NCI-H446 treated with DMSO at 0.1 percent for 48 hours (cell line): Measurements from ENCODE around the gene ERCC6.
A peak's percentile ranks its signal among the peaks of the same experiment; 100 is the strongest.

ENCODE experiments used
- DNase-seq: peaks from one replicate; lab custom pipeline; 2025; lab: John Stamatoyannopoulos, UW

The ERCC6 gene

GRCh38 chr10:49512121-49512809, 26.7 kb downstream of the ERCC6 start:
- no peak for DNase-seq

DNA sequence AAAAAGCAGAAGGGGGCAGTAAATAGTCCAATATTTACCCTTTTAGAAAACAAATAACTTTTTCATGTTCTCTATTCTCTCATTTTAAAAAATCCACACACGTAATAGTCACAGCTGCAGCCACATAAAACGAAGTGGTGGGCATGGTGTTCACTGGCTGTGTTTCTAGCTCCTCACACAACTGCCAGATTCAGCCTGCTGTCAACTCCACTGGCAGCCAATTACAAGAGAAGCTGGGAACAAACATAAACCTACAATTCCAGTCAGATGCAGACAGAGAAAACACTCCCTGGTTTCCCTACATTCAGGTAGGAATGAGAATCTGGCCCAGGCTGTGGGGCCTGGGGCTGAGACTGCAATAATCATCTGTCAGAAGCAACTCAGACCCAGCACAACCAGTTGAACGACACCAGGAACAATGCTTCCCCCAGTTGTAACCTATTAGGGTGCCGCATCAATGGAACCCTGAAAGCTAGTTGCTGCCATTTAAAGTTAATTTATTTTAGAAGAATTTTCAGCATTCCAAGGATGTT, 29.1 kb downstream of the ERCC6 start:
- DNase-seq = no peak

DNA sequence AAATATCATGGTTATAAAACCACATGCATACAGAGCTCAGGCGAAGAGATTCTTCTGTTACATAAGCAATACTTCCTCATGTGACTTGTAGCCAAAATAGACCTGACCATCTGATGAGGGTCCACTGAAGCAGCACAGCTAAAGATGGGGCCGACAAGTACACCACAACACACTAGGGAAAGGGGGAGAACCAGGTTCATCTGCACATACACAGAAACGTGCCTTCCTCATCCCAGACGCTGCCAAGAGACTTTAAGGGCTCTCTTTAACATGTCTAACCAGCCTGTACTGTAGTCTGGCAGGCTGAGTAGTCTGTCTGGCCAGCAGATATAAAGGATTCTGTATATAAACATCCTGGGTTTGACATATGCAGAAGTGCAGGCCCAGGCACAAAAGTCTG, 30.3 kb downstream of the ERCC6 start:
- DNase-seq = no peak

DNA sequence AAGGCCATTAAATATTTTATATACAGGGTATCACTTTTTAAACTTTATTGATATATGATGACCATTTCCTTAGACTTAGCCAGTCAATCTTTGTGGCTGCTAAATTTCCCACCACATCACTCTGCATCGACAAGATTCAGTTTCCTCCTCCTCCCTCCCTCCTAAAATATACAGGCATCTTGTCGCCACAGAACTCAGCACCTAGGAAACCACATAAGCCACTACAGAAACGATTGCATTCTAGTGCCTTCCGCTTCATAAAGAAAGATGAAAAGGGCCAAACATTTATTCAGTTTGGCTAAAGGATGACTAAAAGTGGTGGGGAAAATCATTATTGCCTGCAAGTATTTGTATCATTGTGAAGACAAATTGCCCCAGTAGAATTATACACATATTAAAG, 30.7 kb downstream of the ERCC6 start:
- no peak for DNase-seq

GRCh38 chr10:49505589-49505988, 33.3 kb downstream of the ERCC6 start:
- no peak for DNase-seq

- no peak for DNase-seq
Observed at GRCh38 chr10:49505076-49505475, 33.8 kb downstream of the ERCC6 start.

DNA sequence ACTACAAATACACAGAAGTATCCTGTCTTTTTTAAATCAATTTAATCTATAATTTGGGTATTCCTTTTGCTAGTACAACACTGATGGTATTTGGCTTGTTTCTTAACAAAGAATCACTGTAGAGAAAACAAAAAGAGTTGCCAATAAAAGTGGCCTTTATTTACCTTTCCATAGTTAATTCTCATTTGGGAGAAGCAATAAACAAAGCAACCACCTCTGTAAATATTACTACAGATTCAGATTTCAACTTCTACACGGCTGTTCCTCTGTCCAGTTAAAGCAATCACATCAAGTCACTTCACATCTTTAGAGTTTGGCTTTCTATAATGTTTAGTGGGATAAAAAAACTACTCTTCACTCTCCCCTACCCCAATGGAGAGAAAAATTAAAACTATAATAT, 34.4 kb downstream of the ERCC6 start:
- no peak for DNase-seq

DNA sequence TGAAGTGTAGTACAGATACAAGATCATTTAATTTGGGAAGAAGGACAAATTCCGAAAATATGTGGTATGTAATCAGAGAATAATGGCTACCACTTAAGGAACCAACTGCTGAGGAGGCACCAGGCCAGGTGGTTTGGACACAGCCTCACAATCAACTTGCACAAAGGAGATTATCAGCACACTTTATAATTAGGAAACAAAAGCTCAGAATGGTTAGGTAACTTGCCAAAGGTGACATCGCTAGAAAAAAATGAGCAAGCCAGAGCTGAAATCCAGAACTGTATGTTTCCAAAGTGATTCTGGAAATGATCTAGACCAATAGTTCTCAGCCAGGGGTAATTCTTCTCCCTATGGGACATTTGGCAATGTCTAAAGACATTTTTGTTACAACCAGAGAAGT, 36.6 kb downstream of the ERCC6 start:
- no peak for DNase-seq

GRCh38 chr10:49500412-49500811, 38.5 kb downstream of the ERCC6 start:
- peak; percentile 44 for DNase-seq

DNA sequence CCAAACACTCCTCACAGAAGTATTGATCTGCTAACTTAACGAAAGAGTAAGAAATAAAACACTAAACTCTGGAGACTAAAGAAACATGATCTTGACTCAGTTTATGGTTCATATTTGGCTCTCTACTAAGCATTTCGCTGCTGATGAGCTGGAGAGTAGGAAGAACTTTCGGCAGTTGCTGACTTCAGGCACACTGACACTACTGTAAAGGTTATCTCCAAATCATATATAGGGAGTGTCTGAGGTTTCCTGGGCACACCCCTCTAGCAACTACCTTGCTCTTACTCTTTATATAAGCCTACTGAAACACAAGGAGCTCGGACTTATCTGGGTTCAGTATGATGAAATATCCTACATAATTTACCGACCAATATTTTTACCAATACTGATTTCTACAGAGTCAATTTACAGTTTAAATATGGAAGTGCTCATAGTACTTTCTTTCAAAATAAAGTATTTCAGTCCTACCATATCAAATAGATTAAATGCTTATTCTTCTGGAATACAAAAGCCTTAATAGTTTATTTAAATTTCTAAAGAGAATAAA, 39.5 kb downstream of the ERCC6 start:
- no peak for DNase-seq

GRCh38 chr10:49498425-49498824, 40.5 kb downstream of the ERCC6 start:
- no peak for DNase-seq

DNA sequence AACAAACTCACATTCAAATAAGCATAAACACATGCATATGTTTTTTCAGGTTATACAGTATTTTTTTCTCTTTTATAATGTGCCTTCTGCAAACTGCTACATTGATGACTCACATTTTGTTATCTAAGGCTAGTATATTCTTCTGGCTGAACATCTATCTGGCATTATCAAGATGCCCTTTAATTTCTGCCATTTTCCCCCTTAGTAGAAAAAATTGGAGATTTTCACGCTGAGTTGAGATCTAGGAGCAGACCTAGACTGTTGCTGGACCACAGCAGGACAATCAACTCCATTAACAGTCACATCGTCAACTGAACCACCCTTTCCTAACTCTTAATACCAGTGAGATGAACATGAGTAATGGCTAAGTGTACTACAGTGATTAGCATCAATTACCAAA, 41.6 kb downstream of the ERCC6 start:
- no peak for DNase-seq

DNA sequence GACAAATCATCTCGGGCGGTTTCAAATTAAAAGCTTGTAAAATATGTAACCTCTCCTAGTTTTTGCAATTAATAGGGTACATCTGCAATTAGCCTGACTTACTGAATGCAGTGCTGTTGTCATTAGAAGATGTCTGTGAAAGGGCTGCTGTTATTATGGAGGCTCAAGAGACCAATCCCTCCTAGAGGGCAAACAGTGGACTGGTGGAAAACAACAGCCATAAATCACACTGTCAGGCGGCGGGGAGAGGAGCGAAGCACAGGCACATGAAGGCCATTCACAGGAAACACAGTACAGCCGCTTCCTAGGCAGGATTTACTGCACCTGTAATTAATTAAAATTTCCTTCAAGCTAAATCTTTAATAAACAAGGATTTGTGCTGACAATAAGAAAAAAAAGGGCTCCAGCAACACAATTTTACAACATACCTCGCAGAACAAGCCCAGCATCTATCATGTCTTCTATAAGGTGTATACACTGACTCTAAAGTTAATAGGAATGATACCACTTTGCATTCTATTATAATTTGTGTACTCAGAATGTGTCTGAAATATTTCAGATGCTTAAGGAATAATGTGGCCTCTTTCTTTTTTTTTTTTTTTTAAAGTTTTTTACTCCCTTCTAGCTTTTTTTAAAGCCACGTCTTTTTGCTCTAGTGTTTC, 50.7 kb downstream of the ERCC6 start:
- no peak for DNase-seq

DNA sequence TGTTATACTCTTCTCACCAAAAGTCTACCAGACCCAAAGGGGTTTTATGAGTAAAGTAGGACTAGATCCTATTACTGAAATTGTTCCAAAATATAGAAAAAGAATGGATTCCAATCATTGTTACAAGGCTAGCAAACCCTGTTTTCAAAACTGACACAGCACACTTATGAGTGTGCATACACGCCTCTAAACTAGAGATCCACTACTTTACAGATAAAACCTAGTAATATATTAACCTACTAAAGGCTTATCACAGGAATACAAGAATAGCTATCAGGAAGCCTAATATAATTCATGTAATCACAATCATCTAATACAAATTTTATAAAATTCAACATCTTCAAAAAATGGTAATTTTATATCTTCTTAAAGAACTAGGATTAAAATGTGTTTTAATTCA, 52.2 kb downstream of the ERCC6 start:
- DNase-seq = no peak

GRCh38 chr10:49486009-49486408, 52.9 kb downstream of the ERCC6 start:
- DNase-seq = no peak

GRCh38 chr10:49484486-49485235, 54.3 kb downstream of the ERCC6 start:
- DNase-seq = no peak

GRCh38 chr10:49478819-49479218, 60.1 kb downstream of the ERCC6 start:
- DNase-seq = no peak

DNA sequence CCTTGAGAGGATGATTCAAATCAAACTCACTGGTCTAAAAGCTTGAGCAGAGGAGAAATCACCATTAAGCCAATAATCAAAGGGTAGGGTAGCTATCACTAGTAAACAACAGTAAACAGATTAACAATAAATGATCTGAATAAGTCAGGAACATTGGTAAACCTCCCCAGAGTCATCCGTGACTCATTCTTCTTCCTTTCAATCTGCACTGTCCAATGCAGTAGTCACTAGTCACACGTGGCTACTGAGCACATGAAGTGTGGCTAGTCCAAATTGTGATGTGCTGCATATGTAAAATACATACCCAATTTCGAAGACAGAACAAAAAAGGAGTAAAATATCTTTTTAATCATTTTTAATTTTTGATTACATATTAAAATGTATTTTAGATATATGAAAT, 64.0 kb downstream of the ERCC6 start:
- no peak for DNase-seq

GRCh38 chr10:49471532-49471931, 67.4 kb downstream of the ERCC6 start:
- no peak for DNase-seq

GRCh38 chr10:49465736-49466135, 73.2 kb downstream of the ERCC6 start:
- DNase-seq = no peak
